HCT116 (cell line): ENCODE results near the gene MAP3K12. TPM values are rescaled to one million over a fixed set of nuclear protein-coding genes. Genes with fewer than 3 reads are reported as not detected.

Source experiments
- ATAC-seq: fragments of 200-7000 bp; cut with Tn5 transposase; 2 replicates; pipeline ENCODE4 v1.9.1; 2020; ENCODE audit warnings: mild to moderate bottlenecking, moderate library complexity
- BruUV-seq: library from RNA; stranded (reverse); fragments of 400-500 nt; replicated peaks from 2 replicates; lab custom pipeline; 2021; lab: Mats Ljungman, UMichigan
- CTCF ChIA-PET: fragments of 300-600 bp; sonication (Branson Sonifier 250); formaldehyde crosslinking; loops from one replicate; lab custom pipeline; 2021; ENCODE audit warnings: antibody characterized with exemption; lab: Charles Lee
- POLR2A ChIA-PET: fragments of 300-600, 350-600 bp; sonication (Branson Sonifier 250); formaldehyde crosslinking; loops from one replicate; lab custom pipeline; 2021; ENCODE audit warnings: antibody characterized with exemption; lab: Charles Lee
- RAD21 ChIA-PET, 2 experiments: fragments of 300-600 bp; sonication (Branson Sonifier 250); formaldehyde crosslinking; loops; one replicate each; lab custom pipeline; 2023; ENCODE audit warnings: low total read pairs in 2 of 2; ENCODE audit not compliant: uncharacterized antibody in 2 of 2, unreplicated experiment in 2 of 2, low non-redundant PET in 1 of 2; lab: Charles Lee
- DNase-seq: peaks from one replicate; pipeline ENCODE4 v3.0.0-alpha.2; 2010; ENCODE audit warnings: low read depth, low spot score
- H2AFZ ChIP-seq: fragments of 200-600 bp; shearing (Covaris generic), sonication (generic); 2 replicates; pipeline ENCODE4 v1.6.1; 2017; ENCODE audit warnings: low read depth, mixed run types, mixed read lengths, antibody characterized with exemption, low read length; ENCODE audit not compliant: poor library complexity, severe bottlenecking
- H3K27ac ChIP-seq: 2 replicates; pipeline ENCODE4 v1.5.1; 2012; ENCODE audit warnings: low read depth, low read length
- H3K27me3 ChIP-seq: fragments of 200-600 bp; sonication (generic); 2 replicates; pipeline ENCODE4 v1.6.1; 2016; ENCODE audit warnings: mixed run types, low read length, mixed read lengths; ENCODE audit not compliant: insufficient read depth
- H3K36me3 ChIP-seq, 2 experiments: fragments of 200-500 bp in 1 of 2; fragments of 200-600 bp in 1 of 2; sonication (Bioruptor generic) in 1 of 2; sonication (generic) in 1 of 2; 2 replicates each; pipeline versions ENCODE4 v1.5.1 to v1.6.1; 2014 to 2016; ENCODE audit warnings: low read length in 2 of 2, inconsistent platforms in 1 of 2, mixed read lengths in 1 of 2, mixed run types in 1 of 2; ENCODE audit not compliant: insufficient read depth in 2 of 2, control insufficient read depth in 1 of 2
- H3K4me1 ChIP-seq, 2 experiments: fragments of 200-600 bp in 1 of 2; sonication (generic) in 1 of 2; 2 replicates each; pipeline versions ENCODE4 v1.5.1 to v1.6.1; 2012 to 2017; ENCODE audit warnings: low read length in 2 of 2, inconsistent platforms in 1 of 2, mild to moderate bottlenecking in 1 of 2, mixed read lengths in 1 of 2, mixed run types in 1 of 2, moderate library complexity in 1 of 2; ENCODE audit not compliant: insufficient read depth in 2 of 2, control insufficient read depth in 1 of 2
- H3K4me2 ChIP-seq: fragments of 200-600 bp; sonication (generic); 2 replicates; pipeline ENCODE4 v1.6.1; 2017; ENCODE audit warnings: mixed run types, low read length, mixed read lengths
- H3K4me3 ChIP-seq, 2 experiments: fragments of 200-600 bp in 1 of 2; sonication (generic) in 1 of 2; replicated peaks in 1 of 2; 2 replicates each; pipeline ENCODE4 v1.5.1; 2011 to 2016; ENCODE audit warnings: low read length in 2 of 2, control low read depth in 1 of 2, low read depth in 1 of 2, mild to moderate bottlenecking in 1 of 2, mixed read lengths in 1 of 2, mixed run types in 1 of 2
- H3K79me2 ChIP-seq: fragments of 200-600 bp; sonication (generic); 2 replicates; pipeline ENCODE4 v1.6.1; 2017; ENCODE audit warnings: mild to moderate bottlenecking, mixed run types, low read length, moderate library complexity, mixed read lengths; ENCODE audit not compliant: insufficient read depth
- H3K9ac ChIP-seq: fragments of 200-600 bp; sonication (generic); 2 replicates; pipeline ENCODE4 v1.6.1; 2016; ENCODE audit warnings: low read length, mixed read lengths
- H3K9me2 ChIP-seq: fragments of 200-600 bp; sonication (generic), shearing (Covaris generic); 2 replicates; pipeline ENCODE4 v1.6.1; 2017; ENCODE audit warnings: mixed run types, mild to moderate bottlenecking, moderate library complexity; ENCODE audit not compliant: insufficient read depth
- H3K9me3 ChIP-seq, 2 experiments: fragments of 200-500 bp in 1 of 2; fragments of 200-600 bp in 1 of 2; sonication (Bioruptor generic) in 1 of 2; sonication (generic) in 1 of 2; 2 replicates each; pipeline ENCODE4 v1.6.1; 2014 to 2017; ENCODE audit warnings: low read length in 2 of 2, mixed read lengths in 2 of 2, inconsistent platforms in 1 of 2, low read depth in 1 of 2, mild to moderate bottlenecking in 1 of 2, mixed run types in 1 of 2, moderate library complexity in 1 of 2; ENCODE audit not compliant: control insufficient read depth in 1 of 2, insufficient read depth in 1 of 2
- H4K20me1 ChIP-seq: fragments of 200-600 bp; sonication (generic), shearing (Covaris generic); 2 replicates; pipeline ENCODE4 v1.6.1; 2017; ENCODE audit warnings: mixed run types, mild to moderate bottlenecking, moderate library complexity; ENCODE audit not compliant: insufficient read depth
- CTCF ChIP-seq, 3 experiments: fragments of 200-600 bp in 1 of 3; sonication (generic) in 1 of 3; IDR thresholded peaks in 2 of 3; conservative IDR thresholded peaks in 1 of 3; 2 replicates each; pipeline ENCODE4 v1.5.1; 2012 to 2017; ENCODE audit warnings: low read depth in 2 of 3, low read length in 2 of 3, antibody characterized with exemption in 1 of 3, borderline replicate concordance in 1 of 3, control low read depth in 1 of 3, mild to moderate bottlenecking in 1 of 3, mixed read lengths in 1 of 3, mixed run types in 1 of 3, moderate library complexity in 1 of 3; ENCODE audit not compliant: insufficient read depth in 1 of 3
- POLR2A ChIP-seq: IDR thresholded peaks from 2 replicates; pipeline ENCODE4 v1.7.0; 2011; ENCODE audit warnings: borderline replicate concordance; ENCODE audit not compliant: insufficient read depth, insufficient read length; ENCODE audit errors: extremely low read depth
- POLR2AphosphoS5 ChIP-seq: IDR thresholded peaks from 2 replicates; pipeline ENCODE4 v1.6.1; 2011; ENCODE audit warnings: mild to moderate bottlenecking, low read depth, low read length, moderate library complexity
- intact Hi-C: fragments of 100-400 bp; cut with micrococcal nuclease; formaldehyde crosslinking; loops from 2 replicates; pipeline ENCODE4 v1.10.0; 2022
- total RNA-seq: library from RNA; stranded (reverse); gene quantifications from one replicate; pipeline ENCODE4 v1.2.1, GENCODE V29; 2021; ENCODE audit not compliant: unreplicated experiment
- TF ChIP-seq, protein P1 (sequence below): IDR thresholded peaks from 2 replicates; pipeline ENCODE4 v1.6.1; 2012; ENCODE audit warnings: low read depth

MAP3K12 gene
- total RNA-seq, 1 experiment from 2014 or later: 16.3 TPM

DNA sequence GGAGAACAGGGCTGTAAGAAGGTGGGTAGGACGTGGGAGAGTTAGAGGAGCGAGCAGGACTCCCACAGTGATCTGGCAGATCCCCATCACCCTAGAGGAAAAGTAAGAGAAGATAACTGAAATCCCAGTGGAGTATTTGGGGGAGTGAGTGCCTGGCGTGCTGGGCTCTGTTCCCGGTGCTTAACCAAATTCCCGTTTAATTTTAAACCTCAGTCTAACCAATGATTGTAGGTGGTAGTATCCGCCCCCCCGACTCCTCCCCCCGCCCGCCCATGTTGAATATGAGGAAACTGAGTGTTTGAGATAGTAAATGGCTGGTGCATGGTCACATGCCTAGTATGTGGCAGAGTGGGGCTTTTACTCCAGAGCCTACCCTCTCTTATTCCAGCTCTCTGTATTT lies 3.1 kb upstream of the MAP3K12 start (continued):
- TF ChIP-seq POLR2A (no peak), CTCF (IDR thresholded peaks at IDR 0.05 in 2 of 3, conservative IDR thresholded peaks at IDR 0.05 in 1 of 3; ENCODE audit: borderline replicate concordance in 1 of 3, insufficient read depth in 1 of 3, low read depth in 2 of 3, low read length in 2 of 3) (no peak)

GRCh38 chr12:53501615-53502181 lies 2.4 kb upstream of the MAP3K12 start:
- ChIA-PET RAD21 (no interaction called here), POLR2A (interaction anchor here (0.8 to 2.0 kb wide), 16 partner anchors 10 to 236 kb away, joined by 3 to 17 read pairs (median 4); partner anchors contain the start of genes AAAS, PRR13 and SP1), CTCF (interaction anchor here (0.9 to 2.5 kb wide), 12 partner anchors 25 to 436 kb away, joined by 3 to 29 read pairs (median 4); partner anchors contain the start of genes AAAS and ATP5MC2)
- Histone ChIP-seq H3K36me3 (peaks cover 0 to 7% of the 10 kb centered on the region in 2 experiments; a peak in 2 of 4 replicates), H3K4me1 (peaks cover 10 to 34% of the 10 kb centered on the region in 2 experiments), H4K20me1 (no peaks in the 10 kb centered on the region), H3K4me2 (peak overlapping the region; percentile 89), H3K9ac (peak overlapping the region; percentile 88), H3K27ac (peak overlapping the region; percentile 90), H3K27me3 (no peaks in the 10 kb centered on the region), H3K4me3 (peak overlapping the region; percentile 75 to 87), H2AFZ (no peak overlapping the region), H3K9me3 (no peaks in the 10 kb centered on the region), H3K79me2 (peaks cover 16% of the 10 kb centered on the region), H3K9me2 (no peaks in the 10 kb centered on the region)
- TF ChIP-seq, protein P1, sequence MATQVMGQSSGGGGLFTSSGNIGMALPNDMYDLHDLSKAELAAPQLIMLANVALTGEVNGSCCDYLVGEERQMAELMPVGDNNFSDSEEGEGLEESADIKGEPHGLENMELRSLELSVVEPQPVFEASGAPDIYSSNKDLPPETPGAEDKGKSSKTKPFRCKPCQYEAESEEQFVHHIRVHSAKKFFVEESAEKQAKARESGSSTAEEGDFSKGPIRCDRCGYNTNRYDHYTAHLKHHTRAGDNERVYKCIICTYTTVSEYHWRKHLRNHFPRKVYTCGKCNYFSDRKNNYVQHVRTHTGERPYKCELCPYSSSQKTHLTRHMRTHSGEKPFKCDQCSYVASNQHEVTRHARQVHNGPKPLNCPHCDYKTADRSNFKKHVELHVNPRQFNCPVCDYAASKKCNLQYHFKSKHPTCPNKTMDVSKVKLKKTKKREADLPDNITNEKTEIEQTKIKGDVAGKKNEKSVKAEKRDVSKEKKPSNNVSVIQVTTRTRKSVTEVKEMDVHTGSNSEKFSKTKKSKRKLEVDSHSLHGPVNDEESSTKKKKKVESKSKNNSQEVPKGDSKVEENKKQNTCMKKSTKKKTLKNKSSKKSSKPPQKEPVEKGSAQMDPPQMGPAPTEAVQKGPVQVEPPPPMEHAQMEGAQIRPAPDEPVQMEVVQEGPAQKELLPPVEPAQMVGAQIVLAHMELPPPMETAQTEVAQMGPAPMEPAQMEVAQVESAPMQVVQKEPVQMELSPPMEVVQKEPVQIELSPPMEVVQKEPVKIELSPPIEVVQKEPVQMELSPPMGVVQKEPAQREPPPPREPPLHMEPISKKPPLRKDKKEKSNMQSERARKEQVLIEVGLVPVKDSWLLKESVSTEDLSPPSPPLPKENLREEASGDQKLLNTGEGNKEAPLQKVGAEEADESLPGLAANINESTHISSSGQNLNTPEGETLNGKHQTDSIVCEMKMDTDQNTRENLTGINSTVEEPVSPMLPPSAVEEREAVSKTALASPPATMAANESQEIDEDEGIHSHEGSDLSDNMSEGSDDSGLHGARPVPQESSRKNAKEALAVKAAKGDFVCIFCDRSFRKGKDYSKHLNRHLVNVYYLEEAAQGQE: no peak
- TF ChIP-seq POLR2AphosphoS5 (peak; percentile 2; the same call in 1 of the 2 replicates), POLR2A (peak; percentile 16)
- intact Hi-C loops: loop anchor here (2.0 kb wide), 1 partner anchor 181 kb away; the partner anchor contains the start of gene AAAS
- no peak for ATAC-seq
- no peak for DNase-seq
- BruUV-seq: TSS peak; percentile 70
